HFFc6 (cell line): ENCODE data around the gene GALNT2. TPM values are rescaled to one million over a fixed set of nuclear protein-coding genes. Genes with fewer than 3 reads are reported as not detected.

Experiments used
- DNase-seq: peaks from one replicate; pipeline ENCODE4 v3.0.0-alpha.2; 2018
- H3K27ac Mint-ChIP-seq: 2 replicates; pipeline ENCODE4 v1.8.0; 2020; ENCODE audit warnings: mild to moderate bottlenecking, mixed read lengths
- H3K27me3 Mint-ChIP-seq: 2 replicates; pipeline ENCODE4 v1.8.0; 2021; ENCODE audit warnings: mild to moderate bottlenecking, moderate library complexity, mixed read lengths; ENCODE audit not compliant: insufficient read depth
- H3K36me3 Mint-ChIP-seq: 2 replicates; pipeline ENCODE4 v1.8.0; 2021; ENCODE audit warnings: low read depth, mixed read lengths
- H3K4me1 Mint-ChIP-seq: 2 replicates; pipeline ENCODE4 v1.8.0; 2020; ENCODE audit warnings: low read depth, mixed read lengths
- H3K4me3 Mint-ChIP-seq: 2 replicates; pipeline ENCODE4 v1.8.0; 2020; ENCODE audit warnings: mild to moderate bottlenecking, moderate library complexity, mixed read lengths
- H3K9me3 Mint-ChIP-seq: 2 replicates; pipeline ENCODE4 v1.8.0; 2020; ENCODE audit warnings: mild to moderate bottlenecking, mixed read lengths
- total RNA-seq, 6 experiments: library from RNA; stranded (reverse); fragmentation: NEBNext Ultra II Directional; extraction: Animal tissue kit (Norgen Biotek cat#: 25700); gene quantifications; 2 replicates in 1 of 6; 3 replicates in 5 of 6; pipeline ENCODE4 v1.2.3, GENCODE V29; 2021
- TF ChIP-seq, protein P1 (sequence below): fragments of 200-600 bp; sonication (generic); IDR thresholded peaks from 2 replicates; pipeline ENCODE4 v1.5.0; 2021; ENCODE audit warnings: antibody characterized with exemption, mild to moderate bottlenecking

GALNT2 gene
- total RNA-seq, 6 experiments from 2014 or later, result 174 to 194 (median 181) TPM

DNA sequence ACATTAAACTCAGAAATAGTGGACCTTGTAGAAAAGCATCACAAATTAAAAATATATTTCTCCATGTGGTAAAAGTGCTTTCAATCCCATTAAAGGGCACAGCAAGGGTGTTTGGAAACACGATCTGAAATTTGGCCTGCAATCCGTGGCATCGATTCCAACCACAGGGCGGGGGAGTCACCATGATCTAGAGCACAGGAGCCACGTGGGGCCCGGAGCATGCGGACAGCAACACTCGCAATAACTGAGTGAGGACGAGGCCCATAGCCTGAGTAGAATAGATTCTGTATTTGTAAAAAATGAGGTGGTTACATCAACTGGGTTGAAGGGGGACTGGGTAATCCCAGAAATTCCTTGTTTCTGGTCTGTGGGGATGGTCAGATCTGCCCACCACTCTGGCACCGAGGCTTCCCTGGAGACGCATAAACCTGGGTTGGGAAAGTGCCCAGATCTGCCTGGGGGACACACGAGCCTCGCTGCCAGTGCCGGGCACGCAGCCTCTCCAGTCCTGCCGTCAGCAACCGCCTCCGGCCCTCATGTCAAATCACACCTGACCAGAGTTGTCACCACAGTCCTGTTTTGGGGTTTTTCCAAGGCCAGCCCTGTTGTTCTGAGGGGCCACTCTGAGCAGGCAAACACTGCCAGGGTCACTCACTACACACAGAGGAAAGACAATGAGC, 254.8 kb downstream of the GALNT2 start:
- H3K4me1 Mint-ChIP-seq, result no peaks in the 10 kb centered on the region
- no peaks in the 10 kb centered on the region for H3K36me3 Mint-ChIP-seq
- H3K4me3 Mint-ChIP-seq, result no peak overlapping the region
- H3K27ac Mint-ChIP-seq, result no peak overlapping the region
- H3K9me3 Mint-ChIP-seq, result no peaks in the 10 kb centered on the region; the same call in 1 of the 2 replicates
- DNase-seq, result no peak
- TF ChIP-seq, protein P1, sequence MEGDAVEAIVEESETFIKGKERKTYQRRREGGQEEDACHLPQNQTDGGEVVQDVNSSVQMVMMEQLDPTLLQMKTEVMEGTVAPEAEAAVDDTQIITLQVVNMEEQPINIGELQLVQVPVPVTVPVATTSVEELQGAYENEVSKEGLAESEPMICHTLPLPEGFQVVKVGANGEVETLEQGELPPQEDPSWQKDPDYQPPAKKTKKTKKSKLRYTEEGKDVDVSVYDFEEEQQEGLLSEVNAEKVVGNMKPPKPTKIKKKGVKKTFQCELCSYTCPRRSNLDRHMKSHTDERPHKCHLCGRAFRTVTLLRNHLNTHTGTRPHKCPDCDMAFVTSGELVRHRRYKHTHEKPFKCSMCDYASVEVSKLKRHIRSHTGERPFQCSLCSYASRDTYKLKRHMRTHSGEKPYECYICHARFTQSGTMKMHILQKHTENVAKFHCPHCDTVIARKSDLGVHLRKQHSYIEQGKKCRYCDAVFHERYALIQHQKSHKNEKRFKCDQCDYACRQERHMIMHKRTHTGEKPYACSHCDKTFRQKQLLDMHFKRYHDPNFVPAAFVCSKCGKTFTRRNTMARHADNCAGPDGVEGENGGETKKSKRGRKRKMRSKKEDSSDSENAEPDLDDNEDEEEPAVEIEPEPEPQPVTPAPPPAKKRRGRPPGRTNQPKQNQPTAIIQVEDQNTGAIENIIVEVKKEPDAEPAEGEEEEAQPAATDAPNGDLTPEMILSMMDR, result no peak
- peaks cover 11% of the 10 kb centered on the region for H3K27me3 Mint-ChIP-seq

DNA sequence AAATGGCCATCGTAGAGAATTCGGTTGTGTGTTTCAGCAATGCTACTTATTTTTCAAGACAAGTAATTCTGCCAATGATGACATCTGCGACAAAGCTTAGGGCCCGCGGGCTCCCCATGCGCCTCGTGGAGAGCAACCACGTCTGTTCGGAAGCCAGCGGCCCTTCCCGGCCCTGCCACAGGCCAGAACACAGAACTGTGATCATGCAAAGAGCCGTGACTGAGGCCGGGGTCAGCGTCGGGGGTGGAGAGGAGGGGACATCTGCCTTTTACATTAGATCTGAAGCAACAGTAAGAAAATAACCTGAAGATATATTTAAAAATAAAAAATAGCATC, 255.4 kb downstream of the GALNT2 start:
- TF ChIP-seq, protein P1, result no peak
- no peaks in the 10 kb centered on the region for H3K4me1 Mint-ChIP-seq
- H3K27me3 Mint-ChIP-seq, result peaks cover 11% of the 10 kb centered on the region
- no peaks in the 10 kb centered on the region for H3K36me3 Mint-ChIP-seq
- H3K4me3 Mint-ChIP-seq, result no peak overlapping the region
- no peaks in the 10 kb centered on the region; the same call in 1 of the 2 replicates for H3K9me3 Mint-ChIP-seq
- no peak overlapping the region for H3K27ac Mint-ChIP-seq
- DNase-seq, result no peak

DNA sequence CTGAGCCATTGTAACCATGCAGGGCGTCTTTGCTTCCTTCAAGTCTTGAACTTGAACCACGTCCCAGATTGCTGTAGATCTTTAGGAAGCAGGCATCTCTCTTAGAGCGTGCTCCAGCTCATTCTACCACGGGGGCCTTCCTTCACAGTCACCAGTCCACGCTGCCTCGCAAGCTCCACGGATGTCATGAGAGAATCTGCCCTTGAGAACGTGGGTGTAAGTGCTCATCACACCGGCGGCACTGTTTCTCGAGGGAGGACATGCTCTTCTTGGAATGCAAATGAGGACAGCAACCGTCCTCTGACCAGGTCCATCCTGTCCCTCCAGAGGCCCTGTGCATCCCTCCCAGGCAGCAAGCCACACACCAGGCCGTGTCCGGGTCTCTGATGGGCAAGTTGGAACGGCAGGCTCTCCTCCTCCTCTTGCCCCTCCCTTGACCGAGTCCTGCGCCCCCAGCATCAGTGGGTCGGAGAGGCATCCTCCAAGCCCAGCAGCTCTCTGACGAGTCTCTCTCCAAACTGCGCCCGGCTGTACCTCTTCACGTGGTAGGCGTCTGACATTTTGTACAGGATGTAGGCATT, 256.0 kb downstream of the GALNT2 start:
- no peak overlapping the region for H3K27ac Mint-ChIP-seq

GRCh38 chr1:230323686-230324085, 256.6 kb downstream of the GALNT2 start:
- Mint-ChIP-seq H3K27ac (no peak overlapping the region), H3K4me3 (no peak overlapping the region), H3K9me3 (no peaks in the 10 kb centered on the region; the same call in 1 of the 2 replicates), H3K4me1 (peaks cover 10% of the 10 kb centered on the region; the same call in 1 of the 2 replicates), H3K36me3 (no peaks in the 10 kb centered on the region), H3K27me3 (peaks cover 9% of the 10 kb centered on the region)
- TF ChIP-seq, protein P1, result no peak
- DNase-seq, result no peak

More for the DNA sequence above, 256.0 kb downstream of the GALNT2 start:
- H3K9me3 Mint-ChIP-seq, result no peaks in the 10 kb centered on the region; the same call in 1 of the 2 replicates
- no peak overlapping the region for H3K4me3 Mint-ChIP-seq
- no peak for DNase-seq
- TF ChIP-seq, protein P1, result no peak
- H3K36me3 Mint-ChIP-seq, result no peaks in the 10 kb centered on the region
- peaks cover 3% of the 10 kb centered on the region; the same call in 1 of the 2 replicates for H3K4me1 Mint-ChIP-seq
- peaks cover 11% of the 10 kb centered on the region for H3K27me3 Mint-ChIP-seq

DNA sequence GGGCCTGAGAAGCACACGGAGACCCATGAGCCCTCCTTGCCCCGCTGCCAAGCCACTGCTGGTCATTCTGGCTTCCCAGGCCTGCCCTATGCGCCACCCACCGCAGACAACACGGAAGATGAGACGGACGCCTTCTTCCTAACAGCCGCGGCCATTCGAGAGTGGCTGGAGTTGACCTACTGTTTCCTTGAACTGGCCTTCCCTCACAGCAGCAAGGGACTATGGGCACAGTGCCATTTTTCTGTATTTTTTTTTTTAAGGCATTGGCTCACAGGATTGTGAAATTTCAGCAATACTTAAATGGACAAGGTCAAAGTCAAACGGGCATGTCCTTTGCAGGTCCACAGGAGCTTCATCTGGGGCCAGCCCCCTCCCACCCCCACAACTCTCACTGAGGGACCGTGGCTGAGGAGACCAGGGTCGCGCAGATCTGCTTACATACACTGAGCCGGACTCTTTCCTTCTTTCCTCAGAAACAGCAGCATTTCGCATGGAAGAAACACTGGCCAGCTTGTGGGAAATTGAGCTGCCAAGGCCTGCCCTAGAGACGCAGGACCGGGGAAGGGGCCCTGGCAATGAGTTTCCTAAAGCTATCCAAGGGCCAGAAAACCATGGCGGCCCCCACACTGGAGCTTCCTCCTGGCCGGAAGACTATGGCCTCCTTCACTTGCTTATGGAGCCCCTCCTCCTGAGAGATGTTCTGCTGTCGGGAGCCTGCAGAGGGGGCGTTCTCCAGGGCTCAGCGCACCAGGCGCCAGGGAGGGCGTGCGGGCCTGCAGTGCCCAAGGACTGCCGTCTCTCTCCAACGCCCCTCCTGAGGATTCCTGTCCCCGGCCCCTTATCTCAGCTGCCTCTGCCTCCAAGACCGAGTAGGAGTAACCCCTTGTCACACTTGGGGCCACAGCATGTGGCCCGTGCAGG, 260.2 kb downstream of the GALNT2 start:
- peaks cover 4% of the 10 kb centered on the region; the same call in 1 of the 2 replicates for H3K9me3 Mint-ChIP-seq
- no peak for DNase-seq
- H3K27ac Mint-ChIP-seq, result no peak overlapping the region
- TF ChIP-seq, protein P1, result no peak
- H3K27me3 Mint-ChIP-seq, result peaks cover 5% of the 10 kb centered on the region
- peaks cover 11% of the 10 kb centered on the region; the same call in 1 of the 2 replicates for H3K4me1 Mint-ChIP-seq
- H3K4me3 Mint-ChIP-seq, result no peak overlapping the region
- H3K36me3 Mint-ChIP-seq, result no peaks in the 10 kb centered on the region
